HCT116 (cell line): Measurements from ENCODE around the gene HBG1.

Experiments used
- EZH2phosphoT487 ChIP-seq: fragments of 200-600 bp; IDR thresholded peaks from 2 replicates; pipeline ENCODE4 v1.6.1; 2018; ENCODE audit warnings: antibody characterized with exemption, borderline replicate concordance
- TF ChIP-seq, protein P1 (sequence below): IDR thresholded peaks from 2 replicates; pipeline ENCODE4 v1.6.1; 2012

GRCh38 chr11:5257296-5257695 is 7.6 kb upstream of the HBG1 start:
- TF ChIP-seq EZH2phosphoT487 = no peak
- TF ChIP-seq, protein P1, sequence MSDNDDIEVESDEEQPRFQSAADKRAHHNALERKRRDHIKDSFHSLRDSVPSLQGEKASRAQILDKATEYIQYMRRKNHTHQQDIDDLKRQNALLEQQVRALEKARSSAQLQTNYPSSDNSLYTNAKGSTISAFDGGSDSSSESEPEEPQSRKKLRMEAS = no peak
